HG03060 (cell line): ENCODE data around the gene MORC2.
A peak's percentile ranks its signal among the peaks of the same experiment; 100 is the strongest.

Experiments
- ATAC-seq: cut with Tn5 transposase; IDR thresholded peaks from one replicate; pipeline ENCODE4 v1.9.1; 2021; ENCODE audit warnings: low read depth, moderate number of reproducible peaks; ENCODE audit not compliant: unreplicated experiment

MORC2 gene

DNA sequence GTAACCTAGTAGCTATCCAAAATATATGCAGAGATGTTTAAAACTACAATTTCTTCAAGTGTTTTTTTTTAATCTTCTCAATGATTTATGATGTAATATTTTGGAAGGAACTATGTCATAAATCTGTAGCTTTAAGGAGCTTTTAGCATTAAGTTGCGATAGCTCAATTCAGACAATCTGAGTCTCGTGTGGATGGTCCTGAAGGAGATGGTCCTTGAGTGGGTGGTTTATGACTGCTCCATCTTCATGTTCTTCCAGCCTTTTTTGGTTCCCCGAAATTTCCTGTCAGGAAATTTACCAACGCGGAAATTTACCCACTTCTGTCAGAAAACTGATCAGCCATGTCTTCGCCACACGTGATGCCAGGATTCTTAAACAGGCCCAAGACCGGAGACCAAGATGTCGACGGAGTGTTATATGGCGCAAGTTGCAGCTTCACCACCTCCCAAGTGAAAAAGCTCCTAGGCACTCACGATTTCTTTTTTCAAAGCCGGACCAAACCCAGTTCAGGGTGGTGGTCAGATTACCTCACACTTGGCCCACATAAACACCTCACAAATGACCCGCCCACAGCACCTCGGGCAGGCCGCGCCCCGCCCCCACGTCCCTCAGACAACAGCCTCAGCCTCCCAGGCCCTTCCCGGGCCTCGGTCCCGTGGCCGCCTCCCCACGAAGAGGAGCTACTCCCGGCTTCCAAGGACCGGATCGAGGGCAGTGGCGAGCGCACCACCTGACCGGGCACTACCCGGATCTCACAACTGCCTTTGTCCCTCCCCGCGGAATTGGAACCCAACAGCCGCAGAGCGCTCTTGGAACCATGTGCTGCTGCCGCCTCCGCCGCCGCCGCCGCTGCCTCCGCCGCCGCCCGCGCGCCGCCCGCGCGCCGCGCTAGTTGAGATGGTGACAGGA is at the start of gene MORC2:
Gene MORC2 (minus strand): TSS at position 760 of the 909 bp plus-strand sequence. CDS start 885 bp downstream, outside the sequence.
- no peak for ATAC-seq

DNA sequence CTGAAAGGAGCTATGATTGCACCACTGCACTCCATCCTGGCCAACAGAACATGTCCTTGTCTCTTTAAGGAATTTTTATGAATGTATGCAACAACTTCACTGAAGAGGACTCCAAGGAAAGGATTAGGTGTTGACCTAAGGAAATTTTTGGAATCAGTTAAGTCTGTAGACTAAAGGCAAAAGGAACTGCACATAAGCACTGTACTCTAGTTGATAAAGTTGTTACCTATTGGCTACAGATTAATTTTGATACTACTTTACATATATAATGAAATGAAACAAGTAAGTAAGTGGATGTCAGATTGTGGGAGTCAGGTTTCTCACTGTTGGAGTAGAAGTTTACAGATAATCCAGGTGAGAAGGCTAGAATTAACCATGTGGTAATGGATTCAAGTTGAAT is 37.0 kb upstream of the MORC2 start:
- no peak for ATAC-seq

DNA sequence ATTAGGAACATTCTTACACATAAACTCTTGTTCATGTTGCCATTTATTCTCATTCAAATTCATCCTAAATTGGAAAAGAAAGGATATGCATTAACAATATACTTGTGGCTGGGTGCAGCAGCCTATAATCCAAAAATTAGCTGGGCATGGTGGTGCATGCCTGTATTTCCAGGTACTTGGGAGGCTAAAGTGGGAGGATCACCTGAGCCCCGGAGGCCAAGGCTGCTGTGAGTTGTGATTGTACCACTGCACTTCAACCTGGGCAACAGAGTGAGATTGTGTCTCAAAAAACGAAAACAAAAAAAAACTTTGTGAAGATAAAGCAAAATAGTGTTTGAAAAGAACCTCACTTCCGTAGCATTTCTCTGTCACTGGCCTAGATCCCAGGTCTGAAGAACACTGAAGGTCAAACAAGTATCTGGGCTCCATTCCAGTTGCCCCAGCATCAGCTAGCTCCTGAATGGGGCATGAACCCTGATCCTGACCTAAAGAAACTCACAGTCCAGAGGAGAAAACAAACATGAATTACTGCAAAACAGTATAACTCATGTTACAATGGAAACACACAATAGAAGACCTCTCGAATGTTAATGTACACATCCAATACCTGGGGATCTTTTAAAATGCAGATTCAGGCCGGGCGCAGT is 32.7 kb upstream of the MORC2 start:
- no peak for ATAC-seq

DNA sequence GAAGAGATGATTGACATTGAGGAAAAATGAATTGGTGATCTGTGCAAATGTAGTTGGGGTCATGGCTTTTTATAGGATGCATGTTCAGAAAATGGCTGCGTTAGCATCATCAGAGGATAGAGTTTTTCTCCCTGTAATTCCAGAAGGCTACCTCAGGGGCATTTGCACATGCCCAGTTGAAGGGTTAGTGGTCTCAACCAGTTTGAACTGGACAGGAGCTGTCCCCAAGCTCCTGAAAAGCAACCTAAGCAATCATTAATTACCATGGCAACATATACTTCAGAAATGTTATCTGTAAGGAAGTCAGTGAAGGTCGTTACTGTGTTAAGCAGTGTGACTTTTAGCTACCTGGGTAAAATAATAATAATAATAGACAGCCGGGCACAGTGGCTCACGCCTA is 29.8 kb upstream of the MORC2 start:
- ATAC-seq, result no peak

DNA sequence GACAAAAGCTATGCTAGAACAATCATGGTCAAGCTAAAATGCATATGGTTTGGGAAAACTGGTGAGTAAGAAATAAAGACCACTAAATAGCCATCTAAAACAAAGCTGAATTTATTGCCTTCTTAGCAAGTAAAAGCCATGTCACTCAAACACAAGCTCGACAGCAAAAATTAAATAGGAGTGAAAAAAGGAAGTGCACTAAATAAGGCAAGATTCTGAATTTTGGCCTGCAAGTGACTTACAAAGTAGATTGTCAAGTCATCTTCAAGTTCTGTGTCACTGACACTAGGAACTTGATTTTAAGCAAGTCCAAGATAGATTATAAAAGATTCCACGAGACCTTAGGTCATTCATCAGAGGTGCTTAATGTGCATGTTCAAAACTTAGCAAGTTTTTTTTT is 27.9 kb upstream of the MORC2 start:
- ATAC-seq, result no peak

DNA sequence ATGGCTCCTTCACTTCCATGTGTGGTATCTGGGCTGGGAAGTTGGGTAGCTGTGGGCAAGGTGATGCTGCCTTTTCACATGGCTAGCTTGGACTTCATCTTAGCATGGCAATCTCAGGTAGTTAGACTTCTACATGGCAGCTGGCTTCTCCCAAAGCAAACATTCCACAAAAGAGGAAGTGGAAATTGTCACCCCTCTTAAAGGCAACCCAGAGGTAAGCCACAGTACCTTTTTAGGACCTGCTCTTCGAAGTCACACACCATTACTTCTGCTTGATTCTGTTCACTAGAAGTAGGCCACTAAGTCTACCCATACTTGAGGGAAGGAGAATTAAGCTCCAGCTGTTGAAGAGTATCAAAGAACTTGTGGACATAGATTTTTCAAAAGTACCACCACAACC is 26.4 kb upstream of the MORC2 start:
- ATAC-seq, result no peak

DNA sequence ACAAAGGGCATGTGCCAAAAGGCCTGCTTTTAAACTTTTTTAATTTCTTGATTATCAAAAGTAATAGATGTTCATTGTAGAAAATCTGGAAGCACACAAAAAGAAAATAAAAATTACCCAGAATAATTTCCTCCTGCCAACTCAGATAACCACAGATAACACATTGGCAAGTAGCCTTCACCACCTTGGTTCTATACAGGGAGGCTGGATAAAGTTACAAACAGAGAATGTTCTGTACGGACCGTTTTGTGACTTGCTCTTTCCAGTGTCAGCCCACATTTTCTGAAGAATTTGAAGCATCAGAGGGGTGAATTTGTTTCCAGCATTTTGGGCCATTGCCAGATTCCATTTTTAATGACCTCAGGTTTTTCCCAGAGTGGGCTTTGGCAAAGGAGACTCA is 24.0 kb upstream of the MORC2 start:
- no peak for ATAC-seq

DNA sequence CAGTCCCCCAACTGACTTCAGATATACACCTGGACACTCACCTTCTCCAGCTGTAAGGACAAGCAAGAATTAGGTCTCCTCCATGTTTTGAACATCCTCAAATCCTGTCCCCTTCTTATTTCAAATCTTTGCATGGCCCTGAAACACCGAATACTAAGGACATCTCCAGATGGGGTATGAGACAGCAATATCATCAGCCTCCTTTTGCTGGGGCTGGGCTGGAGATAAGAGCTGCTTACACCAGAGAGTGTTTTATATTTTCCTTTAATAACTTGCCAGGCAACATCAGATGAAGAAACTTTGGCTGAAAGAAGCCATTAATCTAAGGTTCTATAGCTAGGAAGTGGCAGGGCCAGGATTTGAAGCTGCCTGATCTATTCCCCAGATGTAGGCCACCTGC is 22.1 kb upstream of the MORC2 start:
- ATAC-seq, result no peak

DNA sequence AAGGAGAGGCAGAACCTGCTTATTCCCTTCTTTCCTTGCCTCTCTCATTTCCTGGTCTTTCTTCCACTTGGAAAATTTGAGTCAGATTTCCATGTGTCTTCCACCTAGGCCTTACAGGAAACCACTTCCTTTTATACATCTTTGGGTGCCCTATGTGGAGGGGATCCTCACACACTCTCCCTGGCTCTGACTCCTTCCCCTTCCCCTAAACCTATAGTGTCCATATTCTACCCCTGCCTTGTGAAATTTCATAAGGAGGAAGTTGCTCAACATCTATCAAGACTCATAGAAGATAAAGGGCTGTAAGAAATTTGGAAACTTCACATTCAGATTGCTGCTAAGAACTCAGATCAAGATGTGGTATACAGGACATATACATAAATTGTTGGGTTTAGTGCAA is 20.9 kb upstream of the MORC2 start:
- no peak for ATAC-seq

DNA sequence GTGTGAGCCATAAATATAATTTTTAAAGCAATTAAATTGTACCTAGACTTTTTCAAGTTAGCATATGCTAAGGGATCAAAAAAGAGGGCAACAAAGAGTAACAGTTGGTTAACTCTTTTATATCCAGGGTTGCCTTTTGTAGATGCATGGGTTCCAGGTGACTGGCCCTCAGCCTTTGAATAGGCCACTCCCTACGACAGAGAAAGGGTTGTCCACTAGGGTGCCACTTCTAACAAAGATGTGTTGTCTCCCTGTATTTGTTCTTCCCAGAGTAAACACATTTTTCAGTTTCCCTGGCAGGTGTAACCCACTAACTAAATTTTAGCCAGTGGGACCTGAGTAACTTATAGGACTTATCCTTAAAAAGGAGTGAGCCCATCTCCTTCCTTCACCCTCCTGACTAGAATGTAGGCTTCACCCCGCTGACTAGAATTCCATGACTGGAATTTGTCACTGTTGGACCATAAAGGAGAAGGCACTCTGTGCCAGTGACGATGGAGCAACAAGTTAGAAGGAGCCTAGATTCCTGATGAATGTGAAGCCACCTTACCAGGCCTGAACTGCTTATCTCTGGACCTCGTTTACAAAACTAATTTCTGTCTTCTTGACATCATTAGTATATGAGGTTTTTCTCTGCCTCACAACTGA is 17.1 kb upstream of the MORC2 start:
- ATAC-seq, result no peak

DNA sequence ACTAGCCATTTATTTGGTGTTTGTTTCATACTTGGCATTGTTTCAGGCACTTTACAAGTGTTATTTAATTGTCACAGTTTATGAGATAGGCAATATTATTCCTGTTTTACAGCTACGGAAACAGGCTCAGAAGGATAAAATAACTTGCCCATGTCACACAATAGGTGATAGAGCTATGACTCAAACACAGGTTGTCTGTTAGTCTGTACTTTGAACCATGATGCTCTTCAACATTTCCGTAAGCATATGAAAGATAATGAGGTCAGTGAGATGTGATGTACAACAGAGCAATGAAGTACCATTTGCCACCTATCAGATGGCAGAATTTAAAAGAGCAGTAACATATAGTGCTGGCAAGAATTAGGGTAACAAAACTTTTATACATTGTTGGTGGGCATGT is 15.7 kb upstream of the MORC2 start:
- ATAC-seq, result no peak

DNA sequence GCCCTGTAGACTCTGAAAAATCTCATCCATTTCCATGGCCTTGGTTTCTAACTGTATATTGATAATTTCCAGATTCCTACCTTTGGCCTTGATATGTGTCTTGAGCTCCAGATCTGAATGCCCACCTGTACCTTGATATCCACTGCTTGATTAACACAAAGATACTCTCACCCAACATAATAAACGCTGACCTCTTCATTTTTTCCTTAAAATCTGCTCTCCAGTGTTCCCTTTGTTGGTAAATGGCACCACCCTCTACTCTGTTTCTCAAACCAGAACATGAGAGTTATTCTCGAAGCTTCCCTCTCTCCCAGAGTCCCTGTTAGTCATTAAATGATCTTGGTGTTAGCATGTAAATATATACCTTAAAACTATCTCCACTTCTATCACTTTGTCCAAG is 13.9 kb upstream of the MORC2 start:
- ATAC-seq, result no peak

DNA sequence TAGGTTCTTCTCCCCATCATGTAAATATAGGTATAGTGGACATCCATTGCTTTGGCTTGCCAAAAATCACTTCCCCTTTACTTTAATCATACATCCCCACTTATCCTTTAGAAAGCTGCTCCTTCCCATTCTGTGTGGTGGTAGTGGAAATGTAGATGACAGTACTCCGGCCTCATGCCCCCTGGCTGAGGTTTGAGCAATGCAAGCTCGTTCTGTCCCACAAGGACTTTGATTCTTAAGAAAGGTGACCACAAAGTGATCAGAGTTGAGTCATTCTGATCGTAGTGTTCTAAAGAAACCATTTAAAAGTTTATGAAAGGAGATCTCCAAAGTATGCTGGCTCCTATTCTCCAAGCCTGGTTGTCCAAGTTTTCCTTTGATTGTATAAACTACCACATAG is 11.4 kb upstream of the MORC2 start:
- no peak for ATAC-seq

DNA sequence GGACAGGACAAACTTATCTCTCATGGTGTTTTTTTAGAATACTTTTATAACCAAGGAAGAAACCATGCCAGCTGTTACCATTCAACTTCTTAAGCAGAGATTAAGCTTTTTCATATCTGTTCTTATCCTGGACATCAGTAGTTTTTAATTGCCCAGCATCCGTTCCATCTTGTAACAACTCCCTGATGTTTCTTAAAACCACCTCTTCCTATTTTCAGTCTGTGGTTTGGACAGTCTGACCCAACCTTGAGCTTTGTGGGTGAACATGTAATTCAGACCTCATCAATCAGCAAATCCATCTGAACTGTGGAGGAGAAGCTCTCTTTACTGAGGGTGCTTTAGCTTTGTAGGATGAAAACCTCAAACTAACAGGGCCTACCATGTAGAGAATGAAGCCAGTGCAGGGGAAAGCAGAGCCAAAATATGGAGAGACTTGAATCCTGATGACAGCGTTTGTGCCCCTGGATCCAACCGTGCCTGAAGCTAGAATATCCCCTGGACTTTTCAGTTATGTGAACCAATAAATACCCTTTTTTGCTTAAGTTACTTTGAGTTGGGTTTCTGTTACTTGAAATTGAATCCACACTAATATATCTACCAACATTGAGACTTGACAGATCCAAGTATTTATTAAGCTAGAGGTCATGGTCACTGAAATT is 9.9 kb upstream of the MORC2 start:
- ATAC-seq, result no peak

DNA sequence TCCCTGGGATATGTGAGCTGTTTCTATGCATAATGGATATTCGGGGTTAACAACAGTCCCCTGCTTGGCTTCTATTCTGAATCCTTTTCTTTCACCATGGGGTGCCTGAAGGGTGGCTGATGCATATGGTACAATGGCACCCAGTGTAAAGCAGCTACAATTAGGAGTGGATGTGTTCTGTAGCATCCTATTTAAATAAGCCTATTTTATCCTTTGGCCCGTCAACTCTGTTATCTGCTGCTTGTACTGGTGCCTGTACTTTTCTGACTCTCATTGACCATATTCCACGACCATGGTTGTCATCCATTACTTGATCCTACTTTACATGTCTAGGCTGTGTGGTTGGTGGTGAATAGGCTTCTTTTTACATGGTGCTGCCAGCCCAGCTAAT is 1.8 kb upstream of the MORC2 start:
- ATAC-seq, result no peak

DNA sequence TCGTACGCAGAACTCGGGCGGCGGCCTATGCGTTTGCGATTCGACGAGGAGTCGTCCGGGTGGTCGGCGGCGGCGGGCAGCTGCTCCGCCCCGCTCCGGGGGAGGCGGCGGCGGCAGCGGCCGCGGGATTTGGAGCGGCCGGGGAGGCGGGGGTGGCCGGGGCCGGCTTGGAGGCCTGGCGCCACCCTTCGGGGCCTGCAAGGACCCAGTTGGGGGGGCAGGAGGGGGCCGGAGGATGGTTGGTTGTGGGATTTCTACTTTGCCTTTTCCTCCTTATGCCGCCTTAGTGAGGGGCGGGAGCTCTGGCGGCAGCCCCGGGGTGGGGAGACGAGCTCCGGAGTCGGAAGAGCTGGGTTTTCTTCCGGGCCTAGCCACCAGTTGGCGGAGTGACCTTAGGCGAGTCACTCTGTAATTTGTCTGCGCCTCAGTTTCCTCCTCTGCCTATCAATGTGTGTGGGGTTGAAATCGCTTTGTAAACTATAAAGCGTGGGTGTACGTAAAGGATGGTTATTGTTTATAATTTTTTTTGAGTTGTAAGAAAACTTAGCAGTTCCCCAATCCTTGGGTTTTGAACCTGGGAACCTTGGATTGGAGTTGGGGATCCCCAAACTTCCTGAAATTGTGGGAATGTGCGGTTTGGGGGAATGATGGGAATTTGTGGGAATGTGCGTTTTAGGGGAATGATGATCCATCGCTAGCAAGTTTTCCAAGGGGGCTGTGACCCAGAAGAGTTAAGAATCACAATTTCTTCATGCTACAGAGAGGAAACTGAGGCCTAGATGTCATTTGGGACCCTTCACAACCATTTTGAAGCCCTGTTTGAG is 1.2 kb upstream of the MORC2 start:
- ATAC-seq, result peak; percentile 14

DNA sequence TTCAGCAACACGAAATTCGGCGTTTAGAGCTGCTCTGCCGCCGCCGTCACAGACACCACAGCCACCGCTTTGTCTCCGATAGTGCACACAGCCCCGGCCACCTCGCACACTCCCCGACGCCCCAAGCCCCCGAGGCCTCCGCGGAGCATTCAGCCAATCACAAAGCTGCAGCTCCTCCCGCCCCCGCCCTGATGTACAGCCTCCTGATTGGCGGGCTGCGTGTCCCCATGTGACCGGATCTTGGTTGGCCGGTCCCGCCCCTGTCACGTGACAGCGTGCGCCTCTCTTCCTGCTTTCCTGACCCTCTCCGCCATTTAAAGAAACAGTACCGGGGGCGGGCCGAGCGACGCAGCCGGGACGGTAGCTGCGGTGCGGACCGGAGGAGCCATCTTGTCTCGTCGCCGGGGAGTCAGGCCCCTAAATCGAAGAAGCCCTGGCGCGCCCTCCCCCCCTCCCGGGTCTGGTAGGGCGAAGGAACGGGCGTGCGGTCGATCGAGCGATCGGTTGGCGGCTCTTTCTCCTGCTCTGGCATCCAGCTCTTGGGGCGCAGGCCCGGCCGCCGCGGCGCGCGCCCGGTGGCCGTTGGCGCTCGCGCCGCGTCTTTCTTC is 454 bp upstream of the MORC2 start, which contains the start of gene TUG1:
Gene TUG1 (plus strand): TSS at position 342 of the 608 bp plus-strand sequence.
- ATAC-seq, result peak; percentile 75

DNA sequence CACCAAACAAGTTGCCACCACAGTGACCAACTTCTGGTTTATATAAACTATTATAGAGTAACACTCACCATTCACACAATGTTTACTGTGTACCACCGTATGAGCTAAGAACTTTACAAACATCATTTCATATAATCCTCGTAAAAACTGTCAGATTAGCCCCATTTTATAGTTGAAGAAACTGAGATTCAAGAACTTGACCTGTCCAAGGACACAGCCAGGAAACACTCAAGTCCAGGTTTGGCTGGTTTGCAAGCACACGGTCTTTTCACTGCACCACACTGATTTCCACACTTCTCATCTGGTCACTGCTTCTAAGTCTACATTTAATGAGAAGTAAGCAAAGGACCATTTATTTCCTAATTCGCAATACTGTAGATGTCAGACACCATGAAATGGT is 3.7 kb downstream of the MORC2 start:
- no peak for ATAC-seq

DNA sequence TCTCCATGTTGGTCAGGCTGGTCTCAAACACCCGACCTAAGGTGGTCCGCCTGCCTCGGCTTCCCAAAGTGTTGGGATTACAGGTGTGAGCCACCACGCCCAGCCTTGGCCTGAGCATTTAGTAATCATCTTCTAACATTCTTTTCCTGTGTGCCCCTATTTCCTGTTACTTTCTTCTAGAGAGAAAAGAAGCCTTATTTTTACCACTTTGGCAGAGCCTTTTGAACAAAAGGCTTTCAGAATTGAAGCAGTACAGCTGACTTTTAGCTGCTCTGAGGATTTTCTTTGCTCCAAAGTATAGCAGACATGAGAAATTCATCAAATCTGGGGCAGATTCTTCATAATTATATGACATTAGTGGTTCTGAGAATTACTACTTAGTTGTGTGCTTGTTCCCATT is 13.4 kb downstream of the MORC2 start:
- no peak for ATAC-seq

DNA sequence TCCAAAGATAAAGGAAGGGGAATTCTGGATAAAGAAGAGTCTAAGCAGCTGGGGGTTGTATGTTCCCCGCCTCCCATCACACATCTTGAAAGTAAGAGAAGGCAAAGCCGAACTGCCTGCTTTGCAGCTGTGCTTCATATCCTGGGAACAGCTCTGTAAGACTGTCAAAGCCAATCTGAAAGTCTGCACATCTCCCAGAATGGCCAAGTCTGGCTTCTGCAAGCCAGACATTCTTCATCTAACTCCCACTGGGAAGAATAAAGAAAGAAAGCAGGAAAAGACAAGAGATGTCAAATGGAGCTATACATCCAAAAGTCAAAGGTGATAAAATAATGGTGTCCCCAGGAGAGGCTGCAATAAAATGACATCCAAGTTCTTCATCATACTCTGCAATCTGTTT is 15.4 kb downstream of the MORC2 start:
- ATAC-seq, result no peak
